GM21528 (cell line): ENCODE results near the gene ZNF518B.
A peak's percentile ranks its signal among the peaks of the same experiment; 100 is the strongest.

Source experiments
- ATAC-seq: cut with Tn5 transposase; IDR thresholded peaks from one replicate; pipeline ENCODE4 v1.9.1; 2021; ENCODE audit warnings: mild to moderate bottlenecking, moderate library complexity; ENCODE audit not compliant: unreplicated experiment, low FRiP score

Gene ZNF518B

GRCh38 chr4:10457255-10457801 is at the start of gene ZNF518B:
Gene ZNF518B, minus strand, starts transcription at chr4:10457426. Its CDS starts 11,098 bp downstream, at chr4:10446328.
- peak; percentile 83 for ATAC-seq

- ATAC-seq = no peak
These were observed 48.9 kb upstream of the ZNF518B start for GRCh38 chr4:10506077-10506476.

GRCh38 chr4:10504570-10505179 is 47.4 kb upstream of the ZNF518B start:
- ATAC-seq = no peak

GRCh38 chr4:10502717-10503116 is 45.5 kb upstream of the ZNF518B start:
- no peak for ATAC-seq

- ATAC-seq = no peak
These were observed 43.5 kb upstream of the ZNF518B start for GRCh38 chr4:10500776-10501175.

DNA sequence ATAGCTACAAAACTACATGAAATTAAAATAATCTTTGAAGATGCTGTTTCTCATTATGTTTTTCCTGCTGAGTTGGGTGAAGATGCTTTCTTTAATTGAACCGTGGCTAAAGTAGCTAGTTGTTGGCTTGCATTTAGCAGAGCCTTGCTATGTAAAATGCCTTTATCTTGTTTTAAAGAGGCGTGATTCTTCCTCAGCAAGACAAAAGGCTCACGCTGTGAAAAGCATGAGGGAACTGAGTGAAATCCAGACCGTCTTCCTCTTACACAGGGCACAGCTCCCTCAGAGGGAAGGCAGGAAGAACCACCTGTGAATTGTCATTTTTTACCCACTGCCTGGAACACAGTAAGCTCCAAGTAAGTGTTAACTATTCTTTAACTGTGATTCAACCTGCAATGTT is 39.0 kb upstream of the ZNF518B start:
- no peak for ATAC-seq

DNA sequence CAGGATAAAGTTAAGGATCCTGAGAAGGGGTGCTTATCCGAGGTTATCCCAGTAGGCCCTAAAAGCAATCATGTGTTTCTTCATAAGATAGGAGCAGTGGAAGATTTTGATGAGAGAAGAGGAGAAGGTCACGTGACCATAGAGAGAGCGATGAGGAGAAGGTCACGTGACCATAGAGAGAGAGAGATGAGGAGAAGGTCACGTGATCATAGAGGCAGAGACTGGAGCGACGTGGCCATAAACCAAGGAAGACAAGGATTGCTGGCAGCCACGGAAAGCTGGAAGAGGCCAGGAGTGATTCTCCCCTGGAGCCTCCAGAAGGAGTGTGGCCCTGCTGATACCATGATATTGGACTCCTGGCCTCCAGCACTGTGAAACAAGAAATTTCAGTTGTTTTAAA is 38.4 kb upstream of the ZNF518B start:
- ATAC-seq = no peak

GRCh38 chr4:10492464-10492863 is 35.2 kb upstream of the ZNF518B start:
- no peak for ATAC-seq

GRCh38 chr4:10491401-10491800 is 34.2 kb upstream of the ZNF518B start:
- no peak for ATAC-seq

DNA sequence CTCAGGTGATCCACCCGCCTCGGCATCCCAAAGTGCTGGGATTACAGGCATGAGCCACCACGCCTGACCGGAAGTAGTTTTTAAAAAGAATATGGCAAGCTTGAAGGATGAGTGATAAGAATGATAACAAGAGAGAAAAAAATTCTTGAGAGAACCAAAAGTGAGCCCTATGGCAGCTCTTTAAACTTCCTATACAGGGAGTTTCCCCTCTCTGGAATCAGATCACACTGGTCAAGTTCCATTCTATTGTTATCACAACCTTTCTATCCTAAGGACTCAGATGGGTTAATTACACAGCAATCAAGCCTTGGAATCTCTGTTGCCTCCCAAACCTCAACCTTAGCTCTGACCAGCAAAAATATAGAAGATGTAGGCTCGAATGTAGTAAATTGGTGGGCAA is 33.8 kb upstream of the ZNF518B start:
- ATAC-seq = no peak

- no peak for ATAC-seq
These were observed 25.7 kb upstream of the ZNF518B start for GRCh38 chr4:10482913-10483312.

- no peak for ATAC-seq
These were observed 23.4 kb upstream of the ZNF518B start for GRCh38 chr4:10480616-10481015.

DNA sequence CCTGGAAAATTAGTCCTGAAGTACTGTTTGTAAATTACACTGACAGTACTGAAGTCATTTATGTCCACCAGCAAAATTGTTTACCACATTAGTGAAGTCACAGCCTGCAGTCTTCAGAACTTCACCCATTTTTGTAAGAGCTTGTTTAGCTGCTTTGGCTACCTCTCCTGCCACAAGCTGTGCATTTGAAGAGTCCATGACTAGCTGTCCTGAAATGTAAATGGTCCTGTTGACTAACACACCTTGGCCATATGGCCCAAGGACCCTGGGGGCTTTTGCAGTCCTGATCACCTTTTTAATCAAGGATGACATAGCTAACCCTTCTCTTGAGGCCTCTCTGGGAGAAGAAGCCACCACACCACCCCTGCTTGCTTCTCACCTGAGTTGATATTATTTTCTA is 21.4 kb upstream of the ZNF518B start:
- ATAC-seq = no peak

DNA sequence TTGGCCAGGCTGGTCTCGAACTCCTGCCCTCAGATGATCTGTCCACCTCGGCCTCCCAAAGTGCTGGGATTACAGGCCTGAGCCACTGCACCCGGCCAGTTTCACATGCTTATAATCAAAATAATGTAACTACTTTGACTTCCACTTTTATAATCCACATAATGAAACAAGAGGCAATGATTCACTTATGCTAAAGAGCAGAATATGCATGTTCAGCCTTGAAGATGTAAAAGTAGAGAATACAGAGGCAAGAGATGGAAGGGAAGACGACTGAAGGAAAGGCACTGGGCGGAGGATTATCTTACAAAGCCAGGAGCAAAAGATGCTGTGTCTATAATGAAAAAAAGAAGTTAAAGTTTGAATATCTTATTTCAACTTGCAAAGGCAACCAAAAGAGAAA is 13.3 kb upstream of the ZNF518B start:
- ATAC-seq = no peak

GRCh38 chr4:10466161-10466560 is 8.9 kb upstream of the ZNF518B start:
- no peak for ATAC-seq

GRCh38 chr4:10462876-10463275 is 5.7 kb upstream of the ZNF518B start:
- ATAC-seq = no peak

- no peak for ATAC-seq
These were observed 4.7 kb upstream of the ZNF518B start for GRCh38 chr4:10461850-10462400.

GRCh38 chr4:10461091-10461849 is 4.0 kb upstream of the ZNF518B start:
- peak; percentile 75 for ATAC-seq

GRCh38 chr4:10460313-10461047 is 3.3 kb upstream of the ZNF518B start:
- ATAC-seq = no peak

GRCh38 chr4:10459305-10459704 is 2.1 kb upstream of the ZNF518B start:
- no peak for ATAC-seq

- no peak for ATAC-seq
These were observed 951 bp upstream of the ZNF518B start for GRCh38 chr4:10458177-10458576.
